ENCODE data around the gene TMEM192. TPM values are rescaled to one million over a fixed set of nuclear protein-coding genes. Genes with fewer than 3 reads are reported as not detected.

TMEM192 gene
- total RNA-seq, 1 donor from 2014 or later = 6.8 TPM

Other genes starting within 250 kb of the TMEM192 start
- not detected in 2 replicates for gene APELA, start 235.7 kb downstream of the TMEM192 start, total RNA-seq
- gene TRIM61, start 135.2 kb downstream of the TMEM192 start, total RNA-seq = not detected in 2 replicates
- not detected in 2 replicates for gene TRIM60, start 80.9 kb downstream of the TMEM192 start, total RNA-seq
- gene TRIM75, start 59.0 kb downstream of the TMEM192 start, total RNA-seq = not detected in 2 replicates
- gene KLHL2, start 94.7 kb upstream of the TMEM192 start, total RNA-seq = 23.0 and 26.3 TPM in 2 replicates
- 79.0 and 134 TPM in 2 replicates for gene MSMO1, start 214.8 kb upstream of the TMEM192 start, total RNA-seq

Measured in dermis microvascular lymphatic vessel endothelial cell (primary cell).